NCI-H748 (cell line): ENCODE data around the gene SPTY2D1.

Experiments
- DNase-seq: peaks from one replicate; lab custom pipeline; 2025; ENCODE audit not compliant: unreplicated experiment; lab: John Stamatoyannopoulos, UW

SPTY2D1 gene

GRCh38 chr11:18566406-18566805, 67.7 kb downstream of the SPTY2D1 start:
- DNase-seq, result no peak

- no peak for DNase-seq
Observed at GRCh38 chr11:18564149-18564548, 70.0 kb downstream of the SPTY2D1 start.

GRCh38 chr11:18563090-18563730, 70.9 kb downstream of the SPTY2D1 start:
- DNase-seq, result no peak
